ENCODE data around the gene TIGD2. TPM values are rescaled to one million over a fixed set of nuclear protein-coding genes. Genes with fewer than 3 reads are reported as not detected.

The TIGD2 gene
- total RNA-seq, 4 donors from 2014 or later, result 1.9 to 3.6 (median 2.0) TPM

DNA sequence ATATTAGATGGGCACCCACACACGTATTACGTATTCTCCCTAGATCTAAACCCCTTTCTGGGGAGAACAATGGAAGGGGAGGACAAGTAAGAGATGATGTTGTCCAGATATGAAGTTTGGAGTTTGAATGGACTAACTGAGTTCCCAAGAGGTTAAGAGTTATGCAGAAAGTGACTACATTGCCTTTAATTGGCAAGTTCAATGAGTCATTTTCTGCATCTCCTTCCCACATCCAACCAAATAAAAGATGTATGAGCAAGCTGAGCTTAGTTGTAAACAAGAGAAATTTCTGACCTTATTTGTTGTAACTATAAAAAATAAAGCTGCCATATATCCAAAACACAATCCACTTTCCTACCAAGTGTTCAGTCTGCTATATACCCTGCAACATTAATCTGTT, 50.5 kb downstream of the TIGD2 start:
- DNase-seq (ENCODE audit: low spot score in 2 of 2), result no peak
- Histone ChIP-seq H3K27me3 (no peaks in the 10 kb centered on the region), H3K4me3 (no peak overlapping the region), H3K36me3 (no peaks in the 10 kb centered on the region), H3K9me3 (no peaks in the 10 kb centered on the region), H3K4me1 (no peaks in the 10 kb centered on the region), H3K27ac (no peak overlapping the region)
- TF ChIP-seq, protein P1, sequence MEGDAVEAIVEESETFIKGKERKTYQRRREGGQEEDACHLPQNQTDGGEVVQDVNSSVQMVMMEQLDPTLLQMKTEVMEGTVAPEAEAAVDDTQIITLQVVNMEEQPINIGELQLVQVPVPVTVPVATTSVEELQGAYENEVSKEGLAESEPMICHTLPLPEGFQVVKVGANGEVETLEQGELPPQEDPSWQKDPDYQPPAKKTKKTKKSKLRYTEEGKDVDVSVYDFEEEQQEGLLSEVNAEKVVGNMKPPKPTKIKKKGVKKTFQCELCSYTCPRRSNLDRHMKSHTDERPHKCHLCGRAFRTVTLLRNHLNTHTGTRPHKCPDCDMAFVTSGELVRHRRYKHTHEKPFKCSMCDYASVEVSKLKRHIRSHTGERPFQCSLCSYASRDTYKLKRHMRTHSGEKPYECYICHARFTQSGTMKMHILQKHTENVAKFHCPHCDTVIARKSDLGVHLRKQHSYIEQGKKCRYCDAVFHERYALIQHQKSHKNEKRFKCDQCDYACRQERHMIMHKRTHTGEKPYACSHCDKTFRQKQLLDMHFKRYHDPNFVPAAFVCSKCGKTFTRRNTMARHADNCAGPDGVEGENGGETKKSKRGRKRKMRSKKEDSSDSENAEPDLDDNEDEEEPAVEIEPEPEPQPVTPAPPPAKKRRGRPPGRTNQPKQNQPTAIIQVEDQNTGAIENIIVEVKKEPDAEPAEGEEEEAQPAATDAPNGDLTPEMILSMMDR (IDR thresholded peaks at IDR 0.05), result no peak
- TF ChIP-seq POLR2A (IDR thresholded peaks at IDR 0.05) (no peak), EP300 (IDR thresholded peaks at IDR 0.05) (no peak)
- 87 to 93% methylated on average over 2 of the region's 2 CpGs for WGBS, 2 donors

DNA sequence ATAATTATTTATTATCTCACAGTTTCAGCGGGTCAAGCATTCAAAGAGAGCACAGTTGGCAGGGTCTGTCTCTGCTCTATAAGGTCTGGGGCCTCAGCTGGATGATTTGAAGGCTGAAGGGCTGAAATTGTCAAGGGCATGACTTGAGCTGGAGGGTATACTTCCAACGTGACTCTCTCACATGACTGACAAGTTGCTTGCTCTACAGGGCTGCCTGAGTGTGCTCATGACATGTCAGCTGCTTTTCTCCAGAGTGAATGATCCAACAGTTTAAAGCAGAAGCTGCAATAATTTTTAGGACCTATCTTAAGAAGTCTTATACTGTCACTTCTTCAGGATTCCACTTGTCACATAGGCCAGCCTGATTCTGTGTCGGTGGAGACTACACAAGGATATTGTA, 51.2 kb downstream of the TIGD2 start:
- H3K27ac ChIP-seq, result no peak overlapping the region

DNA sequence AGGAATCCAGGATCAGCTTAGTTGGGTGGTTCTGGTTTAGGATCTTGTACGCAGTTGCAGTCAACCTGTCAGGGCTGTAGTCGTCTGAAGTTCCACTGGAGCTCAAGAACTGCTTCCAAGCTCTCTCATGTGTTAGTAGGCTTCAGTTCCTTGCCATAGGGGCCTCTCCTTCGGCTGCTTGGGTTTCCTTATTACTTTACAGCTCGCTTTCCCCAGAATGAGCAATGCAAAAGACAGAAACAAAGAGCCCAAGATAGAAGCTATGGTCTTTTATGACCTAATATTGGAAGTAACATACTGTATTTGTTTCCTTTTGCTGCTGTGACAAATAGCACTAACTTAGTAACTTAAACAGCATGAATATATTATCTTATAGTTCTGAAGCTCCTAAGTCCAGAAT, 51.7 kb downstream of the TIGD2 start:
- Histone ChIP-seq H3K4me3 (no peak overlapping the region), H3K36me3 (no peaks in the 10 kb centered on the region), H3K27ac (no peak overlapping the region), H3K4me1 (no peaks in the 10 kb centered on the region), H3K27me3 (no peaks in the 10 kb centered on the region), H3K9me3 (no peaks in the 10 kb centered on the region)
- 88 to 93% methylated on average over 4 of the region's 4 CpGs for WGBS, 2 donors
- TF ChIP-seq, protein P1 (IDR thresholded peaks at IDR 0.05), result no peak
- TF ChIP-seq EP300 (IDR thresholded peaks at IDR 0.05) (no peak), POLR2A (IDR thresholded peaks at IDR 0.05) (no peak)
- DNase-seq (ENCODE audit: low spot score in 2 of 2), result no peak

More for the DNA sequence above, 51.2 kb downstream of the TIGD2 start:
- DNase-seq (ENCODE audit: low spot score in 2 of 2), result no peak
- TF ChIP-seq, protein P1 (IDR thresholded peaks at IDR 0.05), result no peak
- no peak overlapping the region for H3K4me3 ChIP-seq
- H3K36me3 ChIP-seq, result no peaks in the 10 kb centered on the region
- H3K27me3 ChIP-seq, result no peaks in the 10 kb centered on the region
- no peaks in the 10 kb centered on the region for H3K9me3 ChIP-seq
- WGBS, 2 donors, result 62 to 63% methylated on average over 3 of the region's 3 CpGs
- H3K4me1 ChIP-seq, result no peaks in the 10 kb centered on the region

DNA sequence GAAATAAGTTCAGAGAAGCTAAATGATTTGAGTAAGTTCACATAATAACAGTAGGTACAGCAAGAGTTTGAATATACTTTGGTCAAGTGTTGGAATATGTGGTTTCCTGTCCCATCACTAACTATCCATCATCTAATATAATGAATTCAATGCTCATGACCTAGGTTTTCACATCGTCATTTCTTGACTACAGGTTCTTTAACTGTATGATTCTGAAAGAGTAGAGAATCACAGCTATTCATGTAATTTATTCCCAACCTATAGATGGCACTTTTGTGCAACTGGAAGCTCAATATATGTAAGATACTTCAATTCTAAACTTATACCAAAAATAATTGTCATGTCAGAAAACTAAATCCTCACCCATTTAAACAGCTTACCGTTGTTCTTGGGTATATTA, 53.1 kb downstream of the TIGD2 start:
- DNase-seq (ENCODE audit: low spot score in 2 of 2), result no peak
- 42 to 53% methylated on average over 2 of the region's 2 CpGs for WGBS, 2 donors
- Histone ChIP-seq H3K27ac (no peak overlapping the region), H3K27me3 (no peaks in the 10 kb centered on the region), H3K36me3 (no peaks in the 10 kb centered on the region), H3K4me3 (no peak overlapping the region), H3K9me3 (no peaks in the 10 kb centered on the region), H3K4me1 (no peaks in the 10 kb centered on the region)
- TF ChIP-seq POLR2A (IDR thresholded peaks at IDR 0.05) (no peak), EP300 (IDR thresholded peaks at IDR 0.05) (no peak)
- TF ChIP-seq, protein P1 (IDR thresholded peaks at IDR 0.05), result no peak

Small RNA genes within 50 kb of the gene (small RNA-seq; reads per million reads assigned to genes)
- not detected for gene RNU6-907P

Other genes with a start within 250 kb of the TIGD2 start
- gene FAM13A, start 54.3 kb upstream of the TIGD2 start, total RNA-seq, result 10 to 100 TPM; 48.8 to 77.6 (median 58.8) TPM
- gene GPRIN3, start 196.3 kb downstream of the TIGD2 start, total RNA-seq, result 1 to 10 TPM; 2.3 to 5.2 (median 4.6) TPM